H1 (cell line): ENCODE data around the gene AFF4. TPM values are rescaled to one million over a fixed set of nuclear protein-coding genes. Genes with fewer than 3 reads are reported as not detected.

Experiments
- BACH1 ChIP-seq: IDR thresholded peaks from 2 replicates; pipeline ENCODE4 v1.6.1; 2012; ENCODE audit warnings: low read length, improper control_type of control experiment
- GABPA ChIP-seq: IDR thresholded peaks from 2 replicates; pipeline ENCODE4 v1.6.1; 2011; ENCODE audit warnings: mild to moderate bottlenecking, low read length, moderate library complexity, borderline replicate concordance; ENCODE audit not compliant: insufficient read depth
- HDAC2 ChIP-seq, 2 experiments: fragments of 300-600 bp in 1 of 2; sonication (generic) in 1 of 2; IDR thresholded peaks; 2 replicates each; pipeline ENCODE4 v1.6.1; 2011 to 2012; ENCODE audit warnings: low read depth in 2 of 2, low read length in 2 of 2, mild to moderate bottlenecking in 2 of 2, moderate library complexity in 2 of 2, borderline replicate concordance in 1 of 2, inconsistent platforms in 1 of 2
- JUND ChIP-seq: IDR thresholded peaks from 2 replicates; pipeline ENCODE4 v1.6.1; 2011; ENCODE audit warnings: mild to moderate bottlenecking, improper control_type of control experiment, low read length
- SIN3A ChIP-seq, 2 experiments: IDR thresholded peaks in 1 of 2; conservative IDR thresholded peaks in 1 of 2; 2 replicates each; pipeline ENCODE4 v1.6.1; 2011 to 2012; ENCODE audit warnings: low read length in 2 of 2, improper control_type of control experiment in 1 of 2, low read depth in 1 of 2, mild to moderate bottlenecking in 1 of 2
- polyA plus RNA-seq, 7 experiments: library from polyadenylated mRNA; depleted of rRNA in 3 of 7; stranded (reverse) in 5 of 7; unstranded in 2 of 7; fragments of >200 nt in 5 of 7; fragments of 200-250 nt in 2 of 7; gene quantifications; 1 replicate in 5 of 7; 2 replicates in 1 of 7; 4 replicates in 1 of 7; pipeline versions ENCODE4 v1.2.1 to v1.2.3, GENCODE V29; 2011 to 2013; ENCODE audit warnings: missing spikeins in 2 of 7, mixed read lengths in 2 of 7
- total RNA-seq: library from RNA; stranded (reverse); fragmentation: NEBNext Ultra II Directional; extraction: Animal tissue kit (Norgen Biotek cat#: 25700); gene quantifications from 2 replicates; pipeline ENCODE4 v1.2.1, GENCODE V29; 2021

The AFF4 gene
- total and polyA plus RNA-seq, 2 of the 8 experiments (the other 6 are each of a cell fraction or from before 2014, with no cell fraction given): 12.0 to 61.4 TPM

- TF ChIP-seq HDAC2 (IDR thresholded peaks at IDR 0.05; ENCODE audit: borderline replicate concordance in 1 of 2, low read depth in 2 of 2, low read length in 2 of 2) (no peak), GABPA (no peak), BACH1 (no peak), SIN3A (conservative IDR thresholded peaks at IDR 0.05 in 1 of 2, IDR thresholded peaks at IDR 0.05 in 1 of 2; ENCODE audit: low read depth in 1 of 2, low read length in 2 of 2) (no peak), JUND (no peak)
- TF ChIP-seq, all 59 proteins: peak for 0
Measured at GRCh38 chr5:132831095-132831860, 132.2 kb downstream of the AFF4 start (continued).
